ENCODE results near the gene BCKDHA. TPM values are rescaled to one million over a fixed set of nuclear protein-coding genes. Genes with fewer than 3 reads are reported as not detected.

Gene BCKDHA
- total RNA-seq, 1 donor from 2014 or later, result 9.2 TPM

DNA sequence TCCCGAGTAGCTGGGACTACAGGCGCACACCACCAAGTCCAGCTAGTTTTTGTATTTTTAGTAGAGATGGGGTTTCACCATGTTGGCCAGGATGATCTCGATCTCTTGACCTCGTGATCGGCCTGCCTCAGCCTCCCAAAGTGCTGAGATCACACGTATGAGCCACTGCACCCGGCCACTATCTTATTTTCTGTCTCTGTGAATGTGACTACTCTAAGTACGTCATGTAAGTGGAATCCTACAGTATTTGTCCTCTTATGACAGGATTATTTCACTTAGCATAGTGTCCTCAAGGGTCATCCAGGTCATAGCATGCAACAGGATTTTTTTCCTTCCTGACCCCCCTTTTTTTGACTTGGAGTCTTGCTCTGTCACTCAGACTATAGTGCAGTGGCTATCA lies 26.1 kb upstream of the BCKDHA start:
- H3K4me1 Mint-ChIP-seq (ENCODE audit: low read depth, unreplicated experiment), result peaks cover 12% of the 10 kb centered on the region
- no peak overlapping the region for H3K27ac ChIP-seq (ENCODE audit: low read depth, low read length)
- H3K9me3 Mint-ChIP-seq (ENCODE audit: unreplicated experiment), result no peaks in the 10 kb centered on the region
- no peaks in the 10 kb centered on the region for H3K36me3 ChIP-seq (ENCODE audit: insufficient read depth, low read length)
- H3K4me3 Mint-ChIP-seq (ENCODE audit: unreplicated experiment), result no peak overlapping the region
- peaks cover 16% of the 10 kb centered on the region for H3K79me2 ChIP-seq (ENCODE audit: insufficient read depth, low read length)
- H3K36me3 Mint-ChIP-seq (ENCODE audit: low read depth, unreplicated experiment), result peaks cover 5% of the 10 kb centered on the region
- no peak overlapping the region for H3K9ac ChIP-seq (ENCODE audit: low read length)
- H3K27me3 ChIP-seq (ENCODE audit: insufficient read depth, low read length), result no peaks in the 10 kb centered on the region
- no peak overlapping the region for H3K27ac Mint-ChIP-seq (ENCODE audit: unreplicated experiment)
- TF ChIP-seq CTCF (IDR thresholded peaks at IDR 0.05; ENCODE audit: insufficient read depth, low read depth, low read length), result no peak
- no peaks in the 10 kb centered on the region for H4K20me1 ChIP-seq (ENCODE audit: insufficient read depth, low read length)
- peaks cover 24% of the 10 kb centered on the region for H3K4me1 ChIP-seq (ENCODE audit: insufficient read depth, low read length)
- no peaks in the 10 kb centered on the region for H3K27me3 Mint-ChIP-seq (ENCODE audit: low read depth, unreplicated experiment)
- H3K4me2 ChIP-seq (ENCODE audit: low read length), result no peak overlapping the region
- no peak for DNase-seq (ENCODE audit: low read depth)
- no peak overlapping the region for H2AFZ ChIP-seq (ENCODE audit: low read depth, low read length)
- FAIRE-seq, result no peak
- no peak overlapping the region for H3K4me3 ChIP-seq (ENCODE audit: insufficient read depth, low read depth, low read length)
- H3K9me3 ChIP-seq (ENCODE audit: insufficient read depth, low read depth, low read length), result no peaks in the 10 kb centered on the region

DNA sequence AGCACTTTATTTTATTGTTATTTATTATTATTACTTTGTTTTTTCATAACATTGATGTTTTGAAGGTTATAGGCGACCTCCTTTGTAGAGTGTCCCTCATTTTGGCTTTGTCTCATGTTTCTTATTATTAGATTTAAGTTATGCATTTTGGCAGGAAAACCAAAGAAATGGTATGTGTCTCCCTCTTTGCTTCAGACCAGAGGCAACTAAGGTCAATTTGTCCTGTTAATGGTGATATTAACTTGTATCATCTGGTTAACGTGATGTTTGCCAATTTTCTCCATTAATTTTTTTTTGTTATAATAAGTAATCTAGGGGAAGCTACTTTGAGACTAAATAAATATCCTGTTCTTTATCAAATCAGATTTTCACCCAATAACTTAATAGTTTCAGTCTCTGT lies 25.1 kb upstream of the BCKDHA start:
- Histone ChIP-seq H3K79me2 (ENCODE audit: insufficient read depth, low read length) (peaks cover 10% of the 10 kb centered on the region), H3K9me3 (ENCODE audit: insufficient read depth, low read depth, low read length) (no peaks in the 10 kb centered on the region), H4K20me1 (ENCODE audit: insufficient read depth, low read length) (no peaks in the 10 kb centered on the region), H3K4me3 (ENCODE audit: insufficient read depth, low read depth, low read length) (no peak overlapping the region), H3K9ac (ENCODE audit: low read length) (no peak overlapping the region), H3K27ac (ENCODE audit: low read depth, low read length) (no peak overlapping the region), H3K36me3 (ENCODE audit: insufficient read depth, low read length) (no peaks in the 10 kb centered on the region), H3K27me3 (ENCODE audit: insufficient read depth, low read length) (no peaks in the 10 kb centered on the region), H3K4me2 (ENCODE audit: low read length) (no peak overlapping the region), H3K4me1 (ENCODE audit: insufficient read depth, low read length) (peaks cover 27% of the 10 kb centered on the region), H2AFZ (ENCODE audit: low read depth, low read length) (no peak overlapping the region)
- Mint-ChIP-seq H3K9me3 (ENCODE audit: unreplicated experiment) (no peaks in the 10 kb centered on the region), H3K4me1 (ENCODE audit: low read depth, unreplicated experiment) (peaks cover 14% of the 10 kb centered on the region), H3K27me3 (ENCODE audit: low read depth, unreplicated experiment) (no peaks in the 10 kb centered on the region), H3K4me3 (ENCODE audit: unreplicated experiment) (no peak overlapping the region), H3K27ac (ENCODE audit: unreplicated experiment) (no peak overlapping the region), H3K36me3 (ENCODE audit: low read depth, unreplicated experiment) (peaks cover 6% of the 10 kb centered on the region)
- no peak for DNase-seq (ENCODE audit: low read depth)
- TF ChIP-seq CTCF (IDR thresholded peaks at IDR 0.05; ENCODE audit: insufficient read depth, low read depth, low read length) (no peak), EZH2 (IDR thresholded peaks at IDR 0.05; ENCODE audit: insufficient read depth, low read length) (no peak)
- FAIRE-seq, result no peak

- peak; percentile 82 for DNase-seq (ENCODE audit: low read depth)
- no peaks in the 10 kb centered on the region for H4K20me1 ChIP-seq (ENCODE audit: insufficient read depth, low read length)
- Mint-ChIP-seq H3K4me1 (ENCODE audit: low read depth, unreplicated experiment) (peaks cover 8% of the 10 kb centered on the region), H3K27ac (ENCODE audit: unreplicated experiment) (no peak overlapping the region), H3K36me3 (ENCODE audit: low read depth, unreplicated experiment) (peaks cover 5% of the 10 kb centered on the region), H3K4me3 (ENCODE audit: unreplicated experiment) (no peak overlapping the region), H3K27me3 (ENCODE audit: low read depth, unreplicated experiment) (no peaks in the 10 kb centered on the region), H3K9me3 (ENCODE audit: unreplicated experiment) (no peaks in the 10 kb centered on the region)
- H3K27ac ChIP-seq (ENCODE audit: low read depth, low read length), result no peak overlapping the region
- no peak overlapping the region for H3K4me2 ChIP-seq (ENCODE audit: low read length)
- H3K79me2 ChIP-seq (ENCODE audit: insufficient read depth, low read length), result peaks cover 6% of the 10 kb centered on the region
- peaks cover 20% of the 10 kb centered on the region for H3K4me1 ChIP-seq (ENCODE audit: insufficient read depth, low read length)
- no peak for FAIRE-seq
- no peak overlapping the region for H3K9ac ChIP-seq (ENCODE audit: low read length)
- TF ChIP-seq EZH2 (IDR thresholded peaks at IDR 0.05; ENCODE audit: insufficient read depth, low read length) (no peak), CTCF (IDR thresholded peaks at IDR 0.05; ENCODE audit: insufficient read depth, low read depth, low read length) (no peak)
- no peak overlapping the region for H3K4me3 ChIP-seq (ENCODE audit: insufficient read depth, low read depth, low read length)
- H3K36me3 ChIP-seq (ENCODE audit: insufficient read depth, low read length), result no peaks in the 10 kb centered on the region
- H3K9me3 ChIP-seq (ENCODE audit: insufficient read depth, low read depth, low read length), result no peaks in the 10 kb centered on the region
- H2AFZ ChIP-seq (ENCODE audit: low read depth, low read length), result no peak overlapping the region
- no peaks in the 10 kb centered on the region for H3K27me3 ChIP-seq (ENCODE audit: insufficient read depth, low read length)
Observed at GRCh38 chr19:41373993-41374392, 23.6 kb upstream of the BCKDHA start.

Measured in astrocyte (in vitro differentiated cells and primary cell).